ENCODE data around the gene EIF3J.
"Not testable (repeated sequence)": the region's sequence is repeated elsewhere in the genome, so short reads cannot be mapped to it uniquely, and the experiment has no call there.

EIF3J gene

GRCh38 chr15:44541282-44541958 is 4.5 kb downstream of the EIF3J start:
- no peak for DNase-seq (ENCODE audit: low read depth in 1 of 2, low spot score in 1 of 2)

GRCh38 chr15:44542596-44542995 is 5.6 kb downstream of the EIF3J start:
- no peak for DNase-seq (ENCODE audit: low read depth in 1 of 2, low spot score in 1 of 2)

GRCh38 chr15:44544745-44545144 is 7.8 kb downstream of the EIF3J start:
- DNase-seq (ENCODE audit: low read depth in 1 of 2, low spot score in 1 of 2), result not testable (repeated sequence)

GRCh38 chr15:44545913-44546802 is 9.2 kb downstream of the EIF3J start:
- peak in 1 of 2 donors; percentile 13 for DNase-seq (ENCODE audit: low read depth in 1 of 2, low spot score in 1 of 2)

- not testable (repeated sequence) for DNase-seq (ENCODE audit: low read depth in 1 of 2, low spot score in 1 of 2)
These were observed 12.2 kb downstream of the EIF3J start for GRCh38 chr15:44549152-44549551.

- no peak for DNase-seq (ENCODE audit: low read depth in 1 of 2, low spot score in 1 of 2)
These were observed 13.3 kb downstream of the EIF3J start for GRCh38 chr15:44550256-44550655.

GRCh38 chr15:44550734-44551133 is 13.8 kb downstream of the EIF3J start:
- no peak for DNase-seq (ENCODE audit: low read depth in 1 of 2, low spot score in 1 of 2)

- no peak for DNase-seq (ENCODE audit: low read depth in 1 of 2, low spot score in 1 of 2)
These were observed 18.2 kb downstream of the EIF3J start for GRCh38 chr15:44554934-44555723.

GRCh38 chr15:44560926-44561325 is 24.0 kb downstream of the EIF3J start:
- DNase-seq (ENCODE audit: low read depth in 1 of 2, low spot score in 1 of 2), result not testable (repeated sequence)

- DNase-seq (ENCODE audit: low read depth in 1 of 2, low spot score in 1 of 2), result no peak
These were observed 28.6 kb downstream of the EIF3J start for GRCh38 chr15:44565387-44566154.

GRCh38 chr15:44566155-44566540 is 29.2 kb downstream of the EIF3J start:
- DNase-seq (ENCODE audit: low read depth in 1 of 2, low spot score in 1 of 2), result no peak

- no peak for DNase-seq (ENCODE audit: low read depth in 1 of 2, low spot score in 1 of 2)
These were observed 31.4 kb downstream of the EIF3J start for GRCh38 chr15:44568338-44568737.

GRCh38 chr15:44569316-44569715 is 32.4 kb downstream of the EIF3J start:
- no peak for DNase-seq (ENCODE audit: low read depth in 1 of 2, low spot score in 1 of 2)

- DNase-seq (ENCODE audit: low read depth in 1 of 2, low spot score in 1 of 2), result no peak
These were observed 33.4 kb downstream of the EIF3J start for GRCh38 chr15:44570361-44570760.

GRCh38 chr15:44573386-44573785 is 36.4 kb downstream of the EIF3J start:
- no peak for DNase-seq (ENCODE audit: low read depth in 1 of 2, low spot score in 1 of 2)

- no peak for DNase-seq (ENCODE audit: low read depth in 1 of 2, low spot score in 1 of 2)
These were observed 37.8 kb downstream of the EIF3J start for GRCh38 chr15:44574734-44575133.

- no peak for DNase-seq (ENCODE audit: low read depth in 1 of 2, low spot score in 1 of 2)
These were observed 43.2 kb downstream of the EIF3J start for GRCh38 chr15:44580105-44580504.

GRCh38 chr15:44584162-44584749 is 47.3 kb downstream of the EIF3J start:
- peak; percentile 17 to 32 for DNase-seq (ENCODE audit: low read depth in 1 of 2, low spot score in 1 of 2)

GRCh38 chr15:44585633-44586032 is 48.7 kb downstream of the EIF3J start:
- DNase-seq (ENCODE audit: low read depth in 1 of 2, low spot score in 1 of 2), result no peak

- no peak for DNase-seq (ENCODE audit: low read depth in 1 of 2, low spot score in 1 of 2)
These were observed 51.6 kb downstream of the EIF3J start for GRCh38 chr15:44588541-44588940.
